ENCODE data around the gene OR1N1. TPM values are rescaled to one million over a fixed set of nuclear protein-coding genes. Genes with fewer than 3 reads are reported as not detected.
"Not testable (repeated sequence)": the region's sequence is repeated elsewhere in the genome, so short reads cannot be mapped to it uniquely, and the experiment has no call there.

Gene OR1N1
- total RNA-seq, 1 experiment from 2014 or later: not detected

GRCh38 chr9:122538757-122539156 is 11.7 kb upstream of the OR1N1 start:
- no peak overlapping the region for H3K27ac ChIP-seq (ENCODE audit: insufficient read length, low read depth, low read length)
- no peak overlapping the region for H3K9ac ChIP-seq (ENCODE audit: extremely low read depth, insufficient read length, low read length)
- H4K8ac ChIP-seq (replicated peaks; ENCODE audit: insufficient read length, low read depth, low read length): no peak overlapping the region
- no peak overlapping the region for H4K5ac ChIP-seq (ENCODE audit: insufficient read length, low read depth, low read length)
- H3K4ac ChIP-seq (ENCODE audit: low read depth, low read length): no peak overlapping the region
- TF ChIP-seq, protein P1, sequence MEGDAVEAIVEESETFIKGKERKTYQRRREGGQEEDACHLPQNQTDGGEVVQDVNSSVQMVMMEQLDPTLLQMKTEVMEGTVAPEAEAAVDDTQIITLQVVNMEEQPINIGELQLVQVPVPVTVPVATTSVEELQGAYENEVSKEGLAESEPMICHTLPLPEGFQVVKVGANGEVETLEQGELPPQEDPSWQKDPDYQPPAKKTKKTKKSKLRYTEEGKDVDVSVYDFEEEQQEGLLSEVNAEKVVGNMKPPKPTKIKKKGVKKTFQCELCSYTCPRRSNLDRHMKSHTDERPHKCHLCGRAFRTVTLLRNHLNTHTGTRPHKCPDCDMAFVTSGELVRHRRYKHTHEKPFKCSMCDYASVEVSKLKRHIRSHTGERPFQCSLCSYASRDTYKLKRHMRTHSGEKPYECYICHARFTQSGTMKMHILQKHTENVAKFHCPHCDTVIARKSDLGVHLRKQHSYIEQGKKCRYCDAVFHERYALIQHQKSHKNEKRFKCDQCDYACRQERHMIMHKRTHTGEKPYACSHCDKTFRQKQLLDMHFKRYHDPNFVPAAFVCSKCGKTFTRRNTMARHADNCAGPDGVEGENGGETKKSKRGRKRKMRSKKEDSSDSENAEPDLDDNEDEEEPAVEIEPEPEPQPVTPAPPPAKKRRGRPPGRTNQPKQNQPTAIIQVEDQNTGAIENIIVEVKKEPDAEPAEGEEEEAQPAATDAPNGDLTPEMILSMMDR (conservative IDR thresholded peaks at IDR 0.05): no peak
- H3K36me3 Mint-ChIP-seq (ENCODE audit: insufficient read depth in 1 of 3, low read depth in 3 of 3): peaks cover 0 to 18% (median 11%) of the 10 kb centered on the region in 3 experiments; a peak in 5 of 7 replicates
- no peaks in the 10 kb centered on the region for H4K20me1 ChIP-seq (ENCODE audit: control insufficient read depth, insufficient read depth, insufficient read length)
- no peak overlapping the region for H3K14ac ChIP-seq (ENCODE audit: insufficient read depth, low read length)
- no peaks in the 10 kb centered on the region for H3K4me1 Mint-ChIP-seq
- H3T11ph ChIP-seq (ENCODE audit: low read length): no peak overlapping the region
- WGBS (ENCODE audit: extremely low coverage, insufficient read length, low lambda C conversion rate): no CpG with 5 or more reads among the region's 2 CpGs
- H3K9me3 ChIP-seq (ENCODE audit: control insufficient read depth, low read depth, low read length): peaks cover 39% of the 10 kb centered on the region
- H3K4me1 ChIP-seq (ENCODE audit: insufficient read depth, low read length): no peaks in the 10 kb centered on the region
- no peak overlapping the region for H2BK20ac ChIP-seq (ENCODE audit: low read depth, low read length, poor library complexity, severe bottlenecking)
- peaks cover 1% of the 10 kb centered on the region for H3K27me3 Mint-ChIP-seq (ENCODE audit: low read depth)
- H2BK12ac ChIP-seq (ENCODE audit: insufficient read length, low read depth, low read length): no peak overlapping the region
- no peak overlapping the region for H4K91ac ChIP-seq (ENCODE audit: insufficient read length, low read depth, low read length)
- no peak overlapping the region for H2AFZ ChIP-seq (ENCODE audit: low read length)
- H3K18ac ChIP-seq (ENCODE audit: insufficient read length, low read depth, low read length): no peak overlapping the region
- no peak overlapping the region for H2BK120ac ChIP-seq (ENCODE audit: low read depth, low read length, poor library complexity, severe bottlenecking)
- peaks cover 75 to 79% of the 10 kb centered on the region in 2 experiments for H3K9me3 Mint-ChIP-seq
- H3K23me2 ChIP-seq (ENCODE audit: insufficient read length, low read depth, low read length, poor library complexity, severe bottlenecking): no peaks in the 10 kb centered on the region
- H3K79me2 ChIP-seq (ENCODE audit: insufficient read depth, low read length): no peaks in the 10 kb centered on the region
- H2BK5ac ChIP-seq (ENCODE audit: insufficient read length, low read length): no peak overlapping the region
- H3K56ac ChIP-seq (ENCODE audit: insufficient read length, low read depth, low read length): no peak overlapping the region
- DNase-seq: no peak
- H2AK5ac ChIP-seq (ENCODE audit: insufficient read length, low read length): no peak overlapping the region
- H3K27ac Mint-ChIP-seq: no peak overlapping the region
- H3K4me2 ChIP-seq (ENCODE audit: insufficient read depth, insufficient read length, low read length): no peak overlapping the region
- H3K23ac ChIP-seq (ENCODE audit: insufficient read length, low read depth, low read length): no peak overlapping the region
- H3K79me1 ChIP-seq (ENCODE audit: insufficient read depth, low read depth, low read length, poor library complexity, severe bottlenecking): no peaks in the 10 kb centered on the region
- H3K4me3 Mint-ChIP-seq: no peak overlapping the region
- no peak overlapping the region for H2BK15ac ChIP-seq (ENCODE audit: low read depth, low read length)
- no peaks in the 10 kb centered on the region for H3K27me3 ChIP-seq (ENCODE audit: insufficient read depth, low read length)

- not testable (repeated sequence) for H4K91ac ChIP-seq (ENCODE audit: insufficient read length, low read depth, low read length); DNase-seq; H3K4ac ChIP-seq (ENCODE audit: low read depth, low read length); H2BK20ac ChIP-seq (ENCODE audit: low read depth, low read length, poor library complexity, severe bottlenecking); H3K79me1 ChIP-seq (ENCODE audit: insufficient read depth, low read depth, low read length, poor library complexity, severe bottlenecking); H4K8ac ChIP-seq (replicated peaks; ENCODE audit: insufficient read length, low read depth, low read length); H2AFZ ChIP-seq (ENCODE audit: low read length); H2AK5ac ChIP-seq (ENCODE audit: insufficient read length, low read length); H3K23ac ChIP-seq (ENCODE audit: insufficient read length, low read depth, low read length); H3K27me3 Mint-ChIP-seq (ENCODE audit: low read depth); H3K27me3 ChIP-seq (ENCODE audit: insufficient read depth, low read length); H2BK15ac ChIP-seq (ENCODE audit: low read depth, low read length); H3K4me2 ChIP-seq (ENCODE audit: insufficient read depth, insufficient read length, low read length); H3K4me3 Mint-ChIP-seq; H4K20me1 ChIP-seq (ENCODE audit: control insufficient read depth, insufficient read depth, insufficient read length); H3K23me2 ChIP-seq (ENCODE audit: insufficient read length, low read depth, low read length, poor library complexity, severe bottlenecking); H4K5ac ChIP-seq (ENCODE audit: insufficient read length, low read depth, low read length); H3K14ac ChIP-seq (ENCODE audit: insufficient read depth, low read length); H3K27ac ChIP-seq (ENCODE audit: insufficient read length, low read depth, low read length); H3K56ac ChIP-seq (ENCODE audit: insufficient read length, low read depth, low read length); H3K27ac Mint-ChIP-seq; H3K4me1 ChIP-seq (ENCODE audit: insufficient read depth, low read length); H2BK12ac ChIP-seq (ENCODE audit: insufficient read length, low read depth, low read length); H3T11ph ChIP-seq (ENCODE audit: low read length); H2BK5ac ChIP-seq (ENCODE audit: insufficient read length, low read length); H2BK120ac ChIP-seq (ENCODE audit: low read depth, low read length, poor library complexity, severe bottlenecking); H3K4me1 Mint-ChIP-seq; H3K9ac ChIP-seq (ENCODE audit: extremely low read depth, insufficient read length, low read length); H3K18ac ChIP-seq (ENCODE audit: insufficient read length, low read depth, low read length); H3K79me2 ChIP-seq (ENCODE audit: insufficient read depth, low read length)
- WGBS (ENCODE audit: extremely low coverage, insufficient read length, low lambda C conversion rate): no CpG with 5 or more reads among the region's 7 CpGs
- Mint-ChIP-seq H3K9me3 (peaks cover 77 to 82% of the 10 kb centered on the region in 2 experiments), H3K36me3 (ENCODE audit: insufficient read depth in 1 of 3, low read depth in 3 of 3) (peaks cover 0 to 31% (median 13%) of the 10 kb centered on the region in 3 experiments; a peak in 5 of 7 replicates)
- H3K9me3 ChIP-seq (ENCODE audit: control insufficient read depth, low read depth, low read length): peaks cover 24% of the 10 kb centered on the region
Observed at GRCh38 chr9:122537066-122537465, 10.0 kb upstream of the OR1N1 start.

All from H9 (cell line).